Measurements from ENCODE around the gene PARVB.

PARVB gene

GRCh38 chr22:44203203-44203602 is 179.1 kb downstream of the PARVB start:
- H3K9me3 ChIP-seq: no peaks in the 10 kb centered on the region; the same call in 1 of the 2 replicates
- no peaks in the 10 kb centered on the region for H3K27me3 ChIP-seq
- TF ChIP-seq CTCF (IDR thresholded peaks at IDR 0.05; ENCODE audit: low read depth, low read length): no peak
- H3K36me3 ChIP-seq: no peaks in the 10 kb centered on the region
- H3K4me3 ChIP-seq (ENCODE audit: low read depth, low read length): no peak overlapping the region
- peaks cover 2% of the 10 kb centered on the region for H3K4me1 ChIP-seq
- DNase-seq: no peak

GRCh38 chr22:44204739-44205515 is 180.8 kb downstream of the PARVB start:
- H3K9me3 ChIP-seq: no peaks in the 10 kb centered on the region; the same call in 1 of the 2 replicates

GRCh38 chr22:44205516-44206329 is 181.6 kb downstream of the PARVB start:
- Histone ChIP-seq H3K27me3 (no peaks in the 10 kb centered on the region), H3K4me3 (ENCODE audit: low read depth, low read length) (no peak overlapping the region), H3K4me1 (peaks cover 2% of the 10 kb centered on the region), H3K9me3 (no peaks in the 10 kb centered on the region; the same call in 1 of the 2 replicates), H3K36me3 (no peaks in the 10 kb centered on the region)
- no peak for DNase-seq
- no peak for TF ChIP-seq CTCF (IDR thresholded peaks at IDR 0.05; ENCODE audit: low read depth, low read length)

More at GRCh38 chr22:44204739-44205515, 180.8 kb downstream of the PARVB start:
- DNase-seq: no peak
- no peaks in the 10 kb centered on the region for H3K36me3 ChIP-seq
- TF ChIP-seq CTCF (IDR thresholded peaks at IDR 0.05; ENCODE audit: low read depth, low read length): no peak
- peaks cover 2% of the 10 kb centered on the region for H3K4me1 ChIP-seq
- H3K4me3 ChIP-seq (ENCODE audit: low read depth, low read length): no peak overlapping the region
- H3K27me3 ChIP-seq: no peaks in the 10 kb centered on the region

- H3K36me3 ChIP-seq: no peaks in the 10 kb centered on the region
- H3K27me3 ChIP-seq: no peaks in the 10 kb centered on the region
- no peak overlapping the region for H3K4me3 ChIP-seq (ENCODE audit: low read depth, low read length)
- no peaks in the 10 kb centered on the region; the same call in 1 of the 2 replicates for H3K9me3 ChIP-seq
- no peak for TF ChIP-seq CTCF (IDR thresholded peaks at IDR 0.05; ENCODE audit: low read depth, low read length)
- DNase-seq: no peak
- peaks cover 2% of the 10 kb centered on the region for H3K4me1 ChIP-seq
These were observed 182.2 kb downstream of the PARVB start for GRCh38 chr22:44206330-44206645.

GRCh38 chr22:44206696-44207095 is 182.6 kb downstream of the PARVB start:
- Histone ChIP-seq H3K9me3 (no peaks in the 10 kb centered on the region; the same call in 1 of the 2 replicates), H3K4me1 (peaks cover 2% of the 10 kb centered on the region), H3K27me3 (0 out of 2 replicates have a peak, but pooled peaks cover 3% of the 10 kb centered on the region), H3K4me3 (ENCODE audit: low read depth, low read length) (no peak overlapping the region), H3K36me3 (no peaks in the 10 kb centered on the region)
- TF ChIP-seq CTCF (IDR thresholded peaks at IDR 0.05; ENCODE audit: low read depth, low read length): no peak
- DNase-seq: no peak
